ENCODE data around the gene ZNF213.
"Not testable (repeated sequence)": the region's sequence is repeated elsewhere in the genome, so short reads cannot be mapped to it uniquely, and the experiment has no call there.

The ZNF213 gene

DNA sequence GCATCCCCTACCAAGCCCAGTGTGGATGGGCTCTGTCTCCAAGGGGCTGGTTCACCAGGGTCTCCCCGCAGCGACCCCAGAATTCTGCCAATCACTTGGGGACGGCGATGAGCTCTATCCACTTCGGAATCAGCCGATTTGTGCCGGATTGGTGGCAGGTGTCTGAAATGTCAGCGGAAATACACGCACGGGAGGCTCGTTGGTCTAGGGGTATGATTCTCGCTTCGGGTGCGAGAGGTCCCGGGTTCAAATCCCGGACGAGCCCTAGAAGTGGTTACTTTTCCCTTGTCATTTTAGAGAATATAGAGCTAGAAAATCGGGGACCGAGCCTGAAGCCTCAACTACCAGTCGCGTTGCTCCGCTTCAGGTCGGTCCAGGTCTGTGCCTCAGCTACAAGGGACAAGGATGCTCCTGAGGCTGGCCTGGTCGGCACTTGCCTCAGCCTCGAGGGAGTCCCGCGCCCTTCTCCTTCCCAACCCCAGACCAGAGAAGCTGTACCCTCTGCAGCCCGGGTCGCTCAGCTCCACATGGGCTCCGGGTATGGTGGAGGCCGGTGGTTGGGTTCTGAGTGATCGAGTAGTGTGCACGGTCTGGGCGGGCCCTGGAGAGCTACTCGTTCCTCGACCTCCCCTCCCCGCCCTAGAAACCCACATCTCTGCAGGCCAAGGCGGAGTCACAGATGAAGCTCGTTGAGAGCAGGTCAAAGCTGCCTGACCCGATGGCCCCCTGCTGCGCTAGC lies 37.2 kb downstream of the ZNF213 start:
- DNase-seq = peak; percentile 86 to 87

DNA sequence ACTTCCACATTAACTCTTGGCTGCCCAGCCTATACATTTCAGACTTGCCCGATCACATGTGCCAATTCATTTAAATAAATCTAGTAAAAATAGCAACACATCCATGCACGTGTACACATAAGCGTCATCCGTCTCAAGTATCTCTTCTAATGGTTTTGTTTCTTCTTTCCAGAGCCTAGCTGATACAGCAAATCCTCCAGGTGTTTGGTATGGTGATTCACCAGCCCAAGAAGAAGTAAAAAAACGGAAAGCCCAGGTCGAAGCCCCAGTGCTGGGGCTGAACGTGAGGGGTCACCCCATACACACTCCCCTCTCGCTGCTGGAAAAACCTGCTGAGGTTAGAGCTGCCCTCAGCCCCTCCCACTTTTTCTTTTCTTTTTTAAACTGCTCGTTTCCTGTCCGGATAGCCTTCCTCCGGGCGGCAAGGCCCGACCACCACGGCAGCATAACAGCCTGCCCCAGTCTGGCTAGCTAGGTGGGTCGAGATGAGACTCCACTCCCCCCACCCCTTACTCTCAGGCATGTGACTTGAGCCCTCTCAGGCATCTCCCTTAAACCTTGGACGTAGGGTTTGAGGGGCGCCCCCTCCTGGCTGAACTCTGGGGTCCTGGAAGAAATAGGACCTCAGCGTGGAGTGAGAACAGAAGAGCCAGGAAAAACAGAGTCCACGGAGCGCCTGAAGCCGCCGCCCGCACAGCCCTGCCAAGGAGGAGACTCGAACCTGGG lies 39.2 kb downstream of the ZNF213 start:
- peak; percentile 72 to 77 for DNase-seq

DNA sequence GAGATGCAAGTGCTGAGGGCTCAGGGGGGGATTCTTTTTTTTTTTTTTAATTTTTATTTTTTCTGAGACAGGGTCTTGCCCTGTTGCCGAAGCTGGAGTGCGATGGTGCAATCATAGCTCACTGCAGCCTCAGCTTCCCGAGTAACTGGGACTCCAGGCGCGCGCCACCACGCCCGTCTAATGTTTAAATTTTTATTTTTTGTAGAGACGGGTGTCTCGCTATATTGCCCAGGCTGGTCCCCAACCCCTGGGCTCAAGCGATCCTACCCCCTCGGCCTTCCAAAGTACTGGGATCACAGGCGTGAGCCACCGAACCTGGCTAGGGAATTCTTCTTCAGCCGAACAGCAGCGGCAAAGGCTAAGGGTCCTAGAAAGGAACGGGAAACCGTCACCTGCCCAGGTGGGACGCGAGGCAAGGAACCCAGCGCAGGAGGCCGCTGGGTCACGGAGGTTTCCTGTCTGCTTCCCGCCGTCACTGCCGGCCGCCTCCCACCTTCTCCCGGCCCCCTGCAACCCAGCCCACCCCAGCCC lies 39.9 kb downstream of the ZNF213 start:
- no peak for DNase-seq

DNA sequence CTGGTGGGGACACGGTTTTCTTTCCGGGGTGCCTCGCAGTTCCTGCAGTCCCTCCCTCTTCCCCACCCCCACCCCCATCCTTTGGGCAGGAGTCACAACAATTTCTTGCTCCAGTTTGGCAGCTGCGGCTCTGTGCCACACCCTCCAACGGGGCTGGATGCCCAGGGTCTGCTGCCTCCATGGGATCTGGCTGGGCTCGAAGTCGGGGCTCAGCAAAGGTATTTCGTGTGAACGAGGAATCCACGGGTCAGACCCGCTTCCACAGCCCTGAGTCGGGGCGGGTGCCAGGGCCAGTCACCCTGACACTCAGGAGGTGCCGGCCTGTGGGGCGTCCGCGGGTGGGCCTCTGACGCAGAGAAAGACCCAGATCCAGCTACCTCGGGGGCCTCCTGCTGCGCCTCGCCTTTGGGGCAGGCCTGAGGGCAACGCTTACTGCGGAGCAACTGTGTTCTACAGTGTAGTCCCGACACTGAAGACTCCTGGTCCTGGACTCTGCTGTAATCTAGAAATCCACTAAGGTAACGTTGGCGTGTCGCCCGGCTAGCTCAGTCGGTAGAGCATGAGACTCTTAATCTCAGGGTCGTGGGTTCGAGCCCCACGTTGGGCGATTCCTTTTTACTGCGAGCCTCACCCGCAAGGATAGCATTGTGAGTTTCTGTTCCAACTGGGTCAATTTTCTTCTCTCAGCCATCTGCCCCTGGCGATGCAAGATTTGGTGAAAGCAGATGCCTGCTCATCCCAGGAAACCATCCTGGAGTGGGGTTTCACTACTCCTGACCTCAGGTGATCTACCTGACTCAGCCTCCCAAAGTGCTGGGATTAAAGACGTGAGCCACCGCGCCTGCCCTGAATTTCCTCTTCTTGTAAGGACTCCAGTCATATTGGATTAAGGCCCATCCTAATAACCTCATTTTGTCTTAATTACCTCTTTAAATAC lies 40.6 kb downstream of the ZNF213 start:
- DNase-seq = peak; percentile 85 to 86

DNA sequence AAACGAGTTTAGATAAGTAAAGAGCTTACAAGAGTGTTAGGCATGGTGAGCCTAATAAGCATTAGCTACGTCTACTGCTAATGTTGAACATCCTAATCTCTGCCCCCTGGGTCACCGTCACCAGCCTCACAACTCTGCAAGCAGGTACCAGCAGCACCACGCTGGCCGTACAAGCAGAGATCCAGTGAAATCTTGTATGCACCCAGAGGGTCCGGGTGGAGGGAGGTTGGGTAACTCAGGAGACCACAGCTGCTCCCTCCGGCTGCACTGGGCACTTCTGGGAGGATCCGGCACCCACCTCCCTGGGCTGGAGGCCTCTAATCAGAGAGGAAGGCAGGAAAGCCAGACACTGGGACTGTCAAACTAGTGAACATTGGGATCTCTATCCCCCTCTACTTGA lies 44.8 kb downstream of the ZNF213 start:
- DNase-seq = no peak

DNA sequence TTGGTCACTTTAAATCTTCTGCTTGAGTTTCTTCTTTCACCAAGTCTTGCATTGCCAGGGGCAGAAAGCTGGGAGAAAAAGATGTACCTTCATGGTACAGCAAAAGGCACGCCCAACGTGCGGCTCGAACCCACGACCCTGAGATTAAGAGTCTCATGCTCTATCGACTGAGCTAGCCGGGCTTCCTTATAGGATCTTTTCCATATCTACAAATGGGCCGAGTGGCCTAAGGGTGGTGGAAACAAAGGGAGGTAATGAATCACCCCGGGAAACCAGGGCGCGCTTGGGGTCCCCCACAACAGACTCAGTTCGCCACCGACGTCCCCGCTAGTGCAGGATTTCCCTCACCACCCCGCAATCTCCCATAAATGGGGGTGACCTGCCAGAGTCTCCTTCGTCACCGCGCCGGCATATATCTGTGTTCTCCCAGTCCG lies 45.6 kb downstream of the ZNF213 start:
- DNase-seq = peak; percentile 57 to 65

DNA sequence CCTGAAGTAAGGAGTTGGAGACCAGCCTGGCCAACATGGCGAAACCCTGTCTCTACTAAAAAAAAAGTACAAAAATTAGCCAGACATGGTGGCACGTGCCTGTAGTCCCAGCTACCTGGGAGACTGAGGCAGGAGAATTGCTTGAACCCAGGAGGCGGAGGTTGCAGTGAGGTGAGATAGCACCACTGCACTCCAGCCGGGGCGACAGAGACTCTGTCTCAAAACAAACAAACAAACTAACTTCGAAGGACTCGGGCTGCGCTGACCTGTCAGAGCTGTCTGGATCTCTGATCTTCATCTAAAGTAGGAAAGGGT lies 47.4 kb downstream of the ZNF213 start:
- DNase-seq = not testable (repeated sequence)

DNA sequence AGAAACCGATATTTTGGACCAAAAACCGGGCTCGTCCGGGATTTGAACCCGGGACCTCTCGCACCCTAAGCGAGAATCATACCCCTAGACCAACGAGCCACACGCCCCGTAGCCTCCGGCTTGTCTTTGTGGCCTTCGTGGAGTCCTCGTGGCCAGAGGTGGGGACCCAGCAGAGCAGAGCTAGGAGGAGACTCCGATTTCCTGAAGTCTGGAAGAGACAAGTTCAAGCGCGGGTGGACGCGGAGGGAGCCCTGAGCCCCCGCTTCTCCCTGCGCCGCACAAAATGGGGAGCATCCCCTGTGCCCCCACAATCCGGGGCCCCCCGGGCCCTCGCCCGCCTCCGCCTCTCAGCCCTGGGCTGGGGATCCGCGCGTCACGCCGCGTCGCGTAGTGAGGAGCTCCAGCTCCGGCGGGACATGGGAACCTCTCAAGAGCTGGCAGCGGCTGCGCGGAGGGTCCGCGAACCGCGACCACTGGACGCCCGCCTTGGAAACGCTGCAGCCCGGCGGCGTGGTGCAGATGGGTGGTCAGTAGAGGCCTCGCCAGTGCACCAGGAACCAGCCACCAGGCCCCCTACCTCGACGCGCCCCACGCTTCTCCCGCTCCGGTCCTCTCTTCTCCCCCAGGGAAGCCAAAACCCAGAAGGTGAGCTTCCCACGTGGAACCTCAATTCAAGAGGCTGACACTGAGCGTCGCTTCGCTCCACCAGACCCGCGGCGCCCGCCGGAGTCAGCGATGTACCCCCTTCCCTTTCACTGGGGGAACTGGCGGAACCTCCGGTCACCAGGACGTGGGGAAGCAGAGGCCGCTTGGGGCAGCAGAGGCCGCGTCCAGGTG lies 48.0 kb downstream of the ZNF213 start:
- DNase-seq = peak; percentile 90 to 92

DNA sequence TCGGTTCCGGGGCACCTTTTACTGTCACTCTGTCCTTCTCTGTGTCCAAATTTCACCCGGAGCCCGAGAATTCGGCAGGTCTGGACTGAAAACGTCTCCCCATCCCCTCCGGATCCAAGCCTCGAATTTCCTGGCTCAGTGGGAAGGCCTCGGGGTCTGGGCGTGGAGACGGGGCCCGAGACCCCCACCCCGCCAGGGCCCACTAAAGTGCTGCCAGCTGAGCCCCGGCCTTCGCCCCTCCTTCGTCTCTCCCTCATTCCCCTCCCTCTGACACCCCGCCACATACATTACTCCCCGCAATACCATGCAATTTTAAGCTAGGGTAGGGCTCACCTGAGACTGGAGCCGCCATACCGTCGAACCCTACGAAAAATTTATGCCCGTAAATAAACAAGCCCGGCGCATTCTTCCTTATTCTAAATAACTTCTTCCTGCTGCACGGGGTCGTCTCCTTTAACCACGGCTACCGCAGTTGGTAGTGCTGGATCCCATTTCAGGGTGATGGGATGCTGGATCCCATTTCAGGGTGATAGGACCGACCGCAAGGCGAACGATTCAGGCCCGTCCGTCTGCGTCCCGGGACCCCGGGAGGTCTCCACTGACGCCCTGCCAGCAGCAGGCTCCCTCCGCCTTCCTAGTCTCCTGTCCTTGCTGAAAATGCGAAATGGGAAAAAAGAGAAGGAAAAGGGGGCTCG lies 48.8 kb downstream of the ZNF213 start:
- peak in 1 of 2 experiments; percentile 62 for DNase-seq

DNA sequence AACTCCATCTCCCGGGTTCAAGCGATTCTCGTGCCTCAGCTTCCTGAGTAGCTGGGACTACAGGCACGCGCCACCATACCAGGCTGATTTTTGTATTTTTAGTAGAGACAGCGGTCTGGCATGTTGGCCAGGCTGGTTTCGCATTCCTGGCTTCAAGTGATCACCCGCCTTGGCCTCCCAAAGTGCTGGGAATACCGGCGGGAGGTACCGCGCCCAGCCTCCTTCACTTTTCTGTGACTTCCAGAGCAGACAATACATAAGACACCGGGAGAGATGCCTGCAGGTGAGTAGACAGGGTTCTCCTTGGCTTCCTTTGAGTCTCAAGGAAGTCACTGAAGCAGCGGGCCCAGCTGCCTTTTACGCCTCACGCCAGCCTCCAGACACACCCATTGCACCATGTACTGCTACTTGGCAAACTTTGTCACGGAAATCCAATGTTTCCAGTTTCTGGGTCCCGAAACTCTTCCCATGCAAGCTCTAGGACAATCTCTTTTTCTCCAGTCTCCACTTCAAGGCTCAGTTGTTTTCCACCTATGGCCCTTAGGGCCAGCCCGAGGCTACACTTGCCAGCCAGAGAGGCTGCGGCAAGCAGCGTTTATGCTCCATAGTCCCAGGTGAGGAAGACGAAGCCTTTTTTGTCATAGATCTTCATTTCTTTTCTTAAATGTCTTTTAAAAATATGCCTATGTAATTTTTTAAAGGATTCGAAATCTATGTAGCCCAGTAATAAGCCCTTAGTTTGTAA lies 52.3 kb downstream of the ZNF213 start:
- no peak for DNase-seq

DNA sequence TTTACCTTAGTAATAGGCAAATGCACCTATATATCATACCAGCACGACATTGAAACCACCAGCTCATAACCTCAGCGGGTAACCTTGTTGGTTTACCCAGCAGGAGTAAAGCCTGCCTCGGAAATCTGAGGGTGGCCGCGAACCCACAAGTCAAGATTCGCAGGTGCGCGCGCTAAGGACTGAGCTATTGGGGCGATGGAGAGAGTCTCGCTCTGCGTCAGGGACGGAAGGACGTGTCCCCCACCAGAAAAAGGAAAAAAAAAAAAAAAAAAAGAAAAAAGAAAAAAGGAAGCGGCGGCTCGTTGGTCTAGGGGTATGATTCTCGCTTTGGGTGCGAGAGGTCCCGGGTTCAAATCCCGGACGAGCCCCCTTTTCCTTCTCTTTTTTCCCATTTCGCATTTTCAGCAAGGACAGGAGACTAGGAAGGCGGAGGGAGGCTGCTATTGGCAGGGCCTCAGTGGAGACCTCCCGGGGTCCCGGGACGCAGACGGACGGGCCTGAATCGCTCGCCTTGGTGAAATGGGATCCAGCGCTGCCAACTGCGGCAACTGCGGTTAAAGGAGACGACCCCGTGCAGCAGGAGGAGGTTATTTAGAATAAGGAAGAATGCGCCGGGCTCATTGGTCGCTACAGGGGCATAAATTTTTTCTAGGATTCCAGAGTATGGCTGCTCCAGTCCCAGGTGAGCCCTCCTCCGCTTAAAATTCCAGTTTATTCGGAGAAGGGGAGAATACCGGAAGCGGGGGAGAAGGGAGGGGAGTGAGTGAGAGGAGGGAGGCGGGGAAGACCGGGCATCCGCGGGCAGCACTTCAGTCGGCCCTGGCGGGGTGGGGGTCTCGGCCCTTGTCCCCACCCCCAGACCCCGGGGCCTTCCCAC lies 53.2 kb downstream of the ZNF213 start, which contains the start of gene OR1F1:
Gene OR1F1 (plus strand): TSS at position 407 of the 877 bp plus-strand sequence.
- DNase-seq = peak; percentile 87 to 88

DNA sequence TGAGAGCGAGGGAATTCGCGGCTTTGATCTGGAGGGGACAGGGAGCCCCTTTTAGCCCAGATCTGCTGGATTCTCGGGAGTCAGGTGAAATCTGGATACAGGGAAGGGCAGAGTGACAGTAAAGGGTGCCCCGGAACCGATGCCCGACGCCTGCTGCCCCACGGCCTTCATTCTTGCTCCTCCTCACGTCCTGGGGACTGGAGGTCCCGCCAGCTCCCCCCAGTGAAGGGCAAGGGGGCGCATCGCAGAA lies 53.8 kb downstream of the ZNF213 start:
- no peak for DNase-seq

DNA sequence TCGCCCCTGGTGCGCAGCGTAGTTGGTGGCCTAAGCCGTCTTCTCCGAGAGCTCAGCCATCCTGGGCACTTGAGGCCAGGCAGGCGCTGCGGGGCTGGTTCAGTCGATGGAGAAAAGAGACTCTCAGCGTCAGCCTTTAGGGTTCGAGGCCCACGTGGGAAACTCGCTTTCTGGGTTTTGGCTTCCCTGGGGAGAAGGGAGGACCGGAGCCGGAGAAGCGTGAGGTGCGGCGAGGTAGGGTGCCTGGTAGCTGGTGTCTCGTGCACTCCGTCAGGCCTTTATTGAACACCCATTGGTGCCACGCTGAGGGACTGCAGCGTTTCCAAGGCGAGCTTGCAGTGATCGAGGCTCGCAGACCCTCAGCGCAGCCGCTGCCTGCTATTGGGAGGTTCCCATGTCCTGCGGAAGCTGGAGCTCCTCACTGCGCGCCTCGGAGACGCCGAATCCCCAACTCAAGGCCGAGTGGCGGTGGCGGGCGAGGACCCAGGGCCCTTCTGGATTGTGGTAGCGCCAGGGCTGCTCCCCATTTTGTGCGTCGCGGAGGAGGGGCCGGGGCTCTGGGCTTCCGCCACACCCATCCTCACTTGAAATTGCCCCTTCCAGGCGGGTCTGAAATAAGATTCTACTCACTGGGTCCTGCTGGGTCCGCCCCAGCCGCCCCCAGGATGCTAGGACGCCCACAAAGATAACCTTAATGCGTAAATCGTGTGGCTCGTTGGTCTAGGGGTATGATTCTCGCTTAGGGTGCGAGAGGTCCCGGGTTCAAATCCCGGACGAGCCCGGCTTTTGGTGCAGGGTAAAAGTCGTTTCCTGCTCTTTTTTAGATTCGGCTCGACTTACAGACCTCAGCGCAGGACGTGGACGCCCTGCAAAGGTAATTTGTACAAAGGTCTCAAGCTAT lies 54.3 kb downstream of the ZNF213 start:
- DNase-seq = peak; percentile 89 to 91

DNA sequence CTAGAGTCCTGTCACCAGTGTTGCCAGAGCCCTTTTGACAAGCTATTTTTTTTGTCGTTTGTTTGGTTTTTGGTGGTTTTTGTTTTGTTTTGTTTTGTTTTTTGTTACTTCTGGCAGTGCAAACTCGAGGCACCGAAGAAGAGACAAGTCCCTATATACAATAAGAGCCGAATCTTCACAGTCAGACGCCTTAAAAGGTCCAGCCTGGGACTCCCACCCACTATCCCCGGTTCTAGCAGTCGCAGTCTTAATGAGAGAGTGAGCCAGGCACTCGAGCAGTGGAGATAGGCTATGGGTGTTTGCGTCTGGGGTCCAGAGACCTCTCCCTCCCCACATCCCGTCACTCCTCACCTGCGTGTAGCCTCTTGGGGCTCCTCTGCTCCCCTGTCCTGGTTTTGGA lies 55.0 kb downstream of the ZNF213 start:
- peak in 1 of 2 experiments; percentile 26 for DNase-seq

DNA sequence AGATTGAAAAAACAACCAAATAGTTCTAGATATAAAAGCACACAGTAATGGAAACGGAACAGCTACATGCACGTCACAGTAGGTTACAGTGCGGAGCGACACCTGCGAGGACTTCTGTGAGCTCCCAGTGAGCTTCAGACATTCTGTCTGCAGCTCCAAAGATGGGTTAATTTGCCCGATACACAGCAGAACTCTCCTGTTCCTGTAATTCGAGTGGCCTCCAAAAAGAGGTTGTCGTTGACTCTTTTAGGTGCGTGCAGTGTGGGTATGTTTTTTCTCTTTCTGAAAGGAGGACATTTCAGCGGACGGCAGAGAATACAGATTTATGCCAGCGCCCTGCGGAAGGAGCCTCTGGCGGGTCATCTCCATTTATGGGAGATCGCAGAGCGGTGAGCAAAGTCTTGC lies 56.1 kb downstream of the ZNF213 start:
- no peak for DNase-seq
